Right lobe of liver (tissue), 6 donors: ENCODE data around the gene RASAL2. TPM values are rescaled to one million over a fixed set of nuclear protein-coding genes. Genes with fewer than 3 reads are reported as not detected.

Experiments used
- ATAC-seq, 4 donors: fragments of 200-7000 bp; cut with Tn5 transposase; one replicate each; pipeline ENCODE4 v1.9.1; 2020; ENCODE audit warnings: mild to moderate bottlenecking in 4 of 4, moderate library complexity in 4 of 4
- DNase-seq, 3 donors: peaks; one replicate each; pipeline ENCODE4 v3.0.0-alpha.2; 2020
- H3K27ac ChIP-seq, 3 donors: fragments of 200-600 bp; one replicate each; pipeline ENCODE4 v1.8.0; 2022
- H3K27me3 ChIP-seq, 2 donors: fragments of 200-600 bp; one replicate each; pipeline ENCODE4 v1.8.0; 2022
- H3K36me3 ChIP-seq, 4 donors: fragments of 200-600 bp; sonication (generic) in 1 of 4; one replicate each; pipeline versions ENCODE4 v1.5.1 to v1.8.0; 2017 to 2022; ENCODE audit warnings: control low read depth in 1 of 4
- H3K4me1 ChIP-seq, 4 donors: fragments of 200-600 bp; sonication (generic) in 1 of 4; one replicate each; pipeline versions ENCODE4 v1.5.1 to v1.8.0; 2017 to 2022; ENCODE audit warnings: control low read depth in 1 of 4
- H3K4me3 ChIP-seq, 3 donors: fragments of 200-600 bp; one replicate each; pipeline ENCODE4 v1.8.0; 2022
- H3K9me3 ChIP-seq, 4 donors: fragments of 200-600 bp; sonication (generic) in 1 of 4; one replicate each; pipeline versions ENCODE4 v1.5.1 to v1.8.0; 2017 to 2022; ENCODE audit warnings: control low read depth in 1 of 4
- CTCF ChIP-seq, 4 donors: fragments of 200-600 bp in 3 of 4; fragments of 450-650 bp in 1 of 4; IDR thresholded peaks; one replicate each; pipeline versions ENCODE4 v1.5.1 to v1.8.0; 2016 to 2022; ENCODE audit warnings: antibody characterized with exemption in 4 of 4, mild to moderate bottlenecking in 2 of 4
- POLR2A ChIP-seq: fragments of 450-650 bp; IDR thresholded peaks from one replicate; pipeline ENCODE4 v1.6.1; 2017; ENCODE audit warnings: antibody characterized with exemption, mild to moderate bottlenecking
- WGBS: methylation state at CpG from one replicate; pipeline ENCODE4 v1.1.6; 2018; ENCODE audit warnings: low coverage, low lambda C conversion rate; ENCODE audit not compliant: insufficient coverage; ENCODE audit errors: missing lambda C conversion rate; 5-methylcytosine and 5-hydroxymethylcytosine counted together
- intact Hi-C, 2 donors: fragments of 100-400 bp; cut with DNase I; formaldehyde crosslinking; loops; one replicate each; pipeline versions ENCODE4 v1.11.2 to v1.14.1; 2022
- total RNA-seq, 6 experiments: library from RNA; depleted of rRNA in 2 of 6; stranded (reverse); fragments of >200 nt in 2 of 6; fragmentation: NEBNext Ultra II Directional in 3 of 6; extraction: Animal tissue kit (Norgen Biotek cat#: 25700) in 3 of 6; gene quantifications; one replicate each; pipeline versions ENCODE4 v1.1.0 to v1.2.4, GENCODE V29; 2016 to 2023
- donor health status: DM: no; HTN: yes; CAD: no.
- donor health status: DM: no; HTN: no; CAD: no.
- donor health status: DM: no; HTN: no; CAD: no.
- donor health status: DM: no; HTN: yes; CAD: no.
- donor health status: DM: no; HTN: yes; CAD: no.

Gene RASAL2
- total RNA-seq, 6 experiments from 2014 or later: 3.6 to 6.0 (median 5.2) TPM

GRCh38 chr1:178151831-178152230, 57.9 kb downstream of the RASAL2 start:
- intact Hi-C loops: no loop called here
- DNase-seq (no peak), ATAC-seq (no peak)
- Histone ChIP-seq H3K27me3 (no peaks in the 10 kb centered on the region), H3K4me3 (no peak overlapping the region), H3K36me3 (no peaks in the 10 kb centered on the region), H3K4me1 (no peaks in the 10 kb centered on the region), H3K9me3 (no peaks in the 10 kb centered on the region), H3K27ac (no peak overlapping the region)
- no CpG with 5 or more reads among the region's 1 CpG for WGBS
- TF ChIP-seq CTCF (IDR thresholded peaks at IDR 0.05): no peak

GRCh38 chr1:178155481-178156255, 61.8 kb downstream of the RASAL2 start:
- TF ChIP-seq POLR2A (no peak), CTCF (IDR thresholded peaks at IDR 0.05) (no peak)
- Histone ChIP-seq H3K36me3 (no peaks in the 10 kb centered on the region), H3K4me3 (no peak overlapping the region), H3K9me3 (no peaks in the 10 kb centered on the region), H3K27ac (no peak overlapping the region), H3K4me1 (no peaks in the 10 kb centered on the region), H3K27me3 (no peaks in the 10 kb centered on the region)
- whole genome bisulfite sequencing: 65% methylated on average over 6 of the region's 6 CpGs
- ATAC-seq (no peak), DNase-seq (no peak)
- intact Hi-C loops: no loop called here

GRCh38 chr1:178160736-178161475, 67.0 kb downstream of the RASAL2 start:
- TF ChIP-seq POLR2A (no peak), CTCF (IDR thresholded peaks at IDR 0.05) (no peak)
- DNase-seq (no peak), ATAC-seq (no peak)
- H3K27ac ChIP-seq: no peak overlapping the region
- H3K4me3 ChIP-seq: no peak overlapping the region
- no peaks in the 10 kb centered on the region for H3K27me3 ChIP-seq
- WGBS: 72% methylated on average over 6 of the region's 6 CpGs
- H3K9me3 ChIP-seq: no peaks in the 10 kb centered on the region
- intact Hi-C loops: no loop called here
- no peaks in the 10 kb centered on the region for H3K36me3 ChIP-seq
- H3K4me1 ChIP-seq: no peaks in the 10 kb centered on the region

- ATAC-seq: no peak
- no peak for DNase-seq
- Histone ChIP-seq H3K27me3 (no peaks in the 10 kb centered on the region), H3K27ac (no peak overlapping the region), H3K9me3 (no peaks in the 10 kb centered on the region), H3K4me3 (no peak overlapping the region), H3K36me3 (no peaks in the 10 kb centered on the region), H3K4me1 (no peaks in the 10 kb centered on the region)
- TF ChIP-seq CTCF (IDR thresholded peaks at IDR 0.05) (no peak), POLR2A (no peak)
- 63% methylated on average over 2 of the region's 2 CpGs for WGBS
- intact Hi-C loops: no loop called here
Observed at GRCh38 chr1:178161516-178161915, 67.6 kb downstream of the RASAL2 start.
